H9 (cell line): ENCODE data around the gene RCN1. TPM values are rescaled to one million over a fixed set of nuclear protein-coding genes. Genes with fewer than 3 reads are reported as not detected.

ENCODE experiments used
- DNase-seq: peaks from one replicate; pipeline ENCODE4 v3.0.0-alpha.2; 2017
- H2AFZ ChIP-seq: one replicate; pipeline ENCODE4 v1.6.1; 2013; ENCODE audit warnings: mild to moderate bottlenecking, low read length, control low read depth, moderate library complexity
- H2AK5ac ChIP-seq: 2 replicates; pipeline ENCODE4 v1.6.1; 2013; ENCODE audit warnings: low read length, control low read depth, mixed read lengths; ENCODE audit not compliant: insufficient read length
- H2BK120ac ChIP-seq: one replicate; pipeline ENCODE4 v1.6.1; 2013; ENCODE audit warnings: low read depth, mild to moderate bottlenecking, low read length, control low read depth, inconsistent platforms; ENCODE audit not compliant: poor library complexity, severe bottlenecking
- H2BK12ac ChIP-seq: 2 replicates; pipeline ENCODE4 v1.6.1; 2013; ENCODE audit warnings: low read length, control low read depth, mixed read lengths, low read depth; ENCODE audit not compliant: insufficient read length
- H2BK15ac ChIP-seq: 2 replicates; pipeline ENCODE4 v1.6.1; 2013; ENCODE audit warnings: low read depth, low read length, control low read depth
- H2BK20ac ChIP-seq: one replicate; pipeline ENCODE4 v1.6.1; 2013; ENCODE audit warnings: low read depth, mild to moderate bottlenecking, low read length, control low read depth, inconsistent platforms; ENCODE audit not compliant: poor library complexity, severe bottlenecking
- H2BK5ac ChIP-seq: 2 replicates; pipeline ENCODE4 v1.6.1; 2013; ENCODE audit warnings: low read length, control low read depth, mixed read lengths; ENCODE audit not compliant: insufficient read length
- H3K14ac ChIP-seq: 2 replicates; pipeline ENCODE4 v1.6.1; 2013; ENCODE audit warnings: low read length, control low read depth; ENCODE audit not compliant: insufficient read depth
- H3K18ac ChIP-seq: 2 replicates; pipeline ENCODE4 v1.6.1; 2013; ENCODE audit warnings: low read depth, mild to moderate bottlenecking, mixed read lengths, low read length, control low read depth; ENCODE audit not compliant: insufficient read length
- H3K23ac ChIP-seq: 2 replicates; pipeline ENCODE4 v1.6.1; 2013; ENCODE audit warnings: low read length, control low read depth, mixed read lengths, low read depth; ENCODE audit not compliant: insufficient read length
- H3K23me2 ChIP-seq: 2 replicates; pipeline ENCODE4 v1.6.1; 2013; ENCODE audit warnings: low read depth, mild to moderate bottlenecking, mixed read lengths, low read length, control low read depth; ENCODE audit not compliant: insufficient read length, poor library complexity, severe bottlenecking
- H3K27ac ChIP-seq: 2 replicates; pipeline ENCODE4 v1.5.1; 2013; ENCODE audit warnings: low read length, control low read depth, mixed read lengths, low read depth; ENCODE audit not compliant: insufficient read length
- H3K27me3 ChIP-seq: 2 replicates; pipeline ENCODE4 v1.6.1; 2013; ENCODE audit warnings: low read length, control low read depth, inconsistent platforms; ENCODE audit not compliant: insufficient read depth
- H3K4ac ChIP-seq: 2 replicates; pipeline ENCODE4 v1.6.1; 2013; ENCODE audit warnings: low read depth, mild to moderate bottlenecking, control low read depth, inconsistent platforms, low read length, moderate library complexity
- H3K4me1 ChIP-seq: 2 replicates; pipeline ENCODE4 v1.6.1; 2013; ENCODE audit warnings: low read length, control low read depth, inconsistent platforms; ENCODE audit not compliant: insufficient read depth
- H3K4me2 ChIP-seq: 2 replicates; pipeline ENCODE4 v1.6.1; 2013; ENCODE audit warnings: low read length, control low read depth, mixed read lengths; ENCODE audit not compliant: insufficient read length, insufficient read depth
- H3K56ac ChIP-seq: 2 replicates; pipeline ENCODE4 v1.6.1; 2013; ENCODE audit warnings: low read depth, mild to moderate bottlenecking, mixed read lengths, low read length, control low read depth; ENCODE audit not compliant: insufficient read length
- H3K79me1 ChIP-seq: 2 replicates; pipeline ENCODE4 v1.6.1; 2013; ENCODE audit warnings: low read depth, mild to moderate bottlenecking, moderate library complexity, low read length, control low read depth, inconsistent platforms; ENCODE audit not compliant: insufficient read depth, poor library complexity, severe bottlenecking
- H3K79me2 ChIP-seq: 2 replicates; pipeline ENCODE4 v1.6.1; 2013; ENCODE audit warnings: low read length, control low read depth, inconsistent platforms; ENCODE audit not compliant: insufficient read depth
- H3K9ac ChIP-seq: 2 replicates; pipeline ENCODE4 v1.6.1; 2013; ENCODE audit warnings: low read length, control low read depth, mixed read lengths; ENCODE audit not compliant: insufficient read length; ENCODE audit errors: extremely low read depth
- H3K9me3 ChIP-seq: one replicate; pipeline ENCODE4 v1.6.1; 2013; ENCODE audit warnings: low read depth, low read length, inconsistent platforms; ENCODE audit not compliant: control insufficient read depth
- H3T11ph ChIP-seq: one replicate; pipeline ENCODE4 v1.6.1; 2013; ENCODE audit warnings: mild to moderate bottlenecking, low read length, control low read depth, inconsistent platforms
- H4K20me1 ChIP-seq: one replicate; pipeline ENCODE4 v1.6.1; 2013; ENCODE audit not compliant: control insufficient read depth, insufficient read length, insufficient read depth
- H4K5ac ChIP-seq: 2 replicates; pipeline ENCODE4 v1.6.1; 2013; ENCODE audit warnings: low read depth, mild to moderate bottlenecking, mixed read lengths, low read length, control low read depth; ENCODE audit not compliant: insufficient read length
- H4K8ac ChIP-seq: replicated peaks from 2 replicates; pipeline ENCODE4 v1.6.1; 2013; ENCODE audit warnings: low read length, control low read depth, mixed read lengths, low read depth; ENCODE audit not compliant: insufficient read length
- H4K91ac ChIP-seq: 2 replicates; pipeline ENCODE4 v1.6.1; 2013; ENCODE audit warnings: low read depth, mild to moderate bottlenecking, moderate library complexity, mixed read lengths, low read length, control low read depth; ENCODE audit not compliant: insufficient read length
- H3K27ac Mint-ChIP-seq, 3 experiments: 2 replicates in 2 of 3; 3 replicates in 1 of 3; pipeline ENCODE4 v1.8.0; 2020 to 2021; ENCODE audit warnings: mixed read lengths in 3 of 3, mild to moderate bottlenecking in 1 of 3, moderate library complexity in 1 of 3
- H3K27me3 Mint-ChIP-seq: 2 replicates; pipeline ENCODE4 v1.8.0; 2021; ENCODE audit warnings: low read depth, mild to moderate bottlenecking, moderate library complexity, mixed read lengths
- H3K36me3 Mint-ChIP-seq, 3 experiments: 2 replicates in 2 of 3; 3 replicates in 1 of 3; pipeline ENCODE4 v1.8.0; 2020 to 2021; ENCODE audit warnings: low read depth in 3 of 3, mixed read lengths in 3 of 3; ENCODE audit not compliant: insufficient read depth in 1 of 3
- H3K4me1 Mint-ChIP-seq, 2 experiments: 2 replicates each; pipeline ENCODE4 v1.8.0; 2020; ENCODE audit warnings: mixed read lengths in 2 of 2
- H3K4me3 Mint-ChIP-seq, 2 experiments: 2 replicates in 1 of 2; 3 replicates in 1 of 2; pipeline ENCODE4 v1.8.0; 2020 to 2021; ENCODE audit warnings: mild to moderate bottlenecking in 2 of 2, mixed read lengths in 2 of 2, moderate library complexity in 1 of 2
- H3K9me3 Mint-ChIP-seq, 2 experiments: 2 replicates in 1 of 2; 3 replicates in 1 of 2; pipeline ENCODE4 v1.8.0; 2020; ENCODE audit warnings: mild to moderate bottlenecking in 2 of 2, mixed read lengths in 2 of 2, moderate library complexity in 1 of 2
- total RNA-seq: library from RNA; stranded (reverse); gene quantifications from 2 replicates; pipeline ENCODE4 v1.2.1, GENCODE V29; 2021
- TF ChIP-seq, protein P1 (sequence below): fragments of 200-600 bp; sonication (generic); conservative IDR thresholded peaks from 3 replicates; pipeline ENCODE4 v1.8.0; 2021; ENCODE audit warnings: antibody characterized with exemption, mild to moderate bottlenecking

The RCN1 gene
- total RNA-seq, 1 experiment from 2014 or later, result 109 TPM

DNA sequence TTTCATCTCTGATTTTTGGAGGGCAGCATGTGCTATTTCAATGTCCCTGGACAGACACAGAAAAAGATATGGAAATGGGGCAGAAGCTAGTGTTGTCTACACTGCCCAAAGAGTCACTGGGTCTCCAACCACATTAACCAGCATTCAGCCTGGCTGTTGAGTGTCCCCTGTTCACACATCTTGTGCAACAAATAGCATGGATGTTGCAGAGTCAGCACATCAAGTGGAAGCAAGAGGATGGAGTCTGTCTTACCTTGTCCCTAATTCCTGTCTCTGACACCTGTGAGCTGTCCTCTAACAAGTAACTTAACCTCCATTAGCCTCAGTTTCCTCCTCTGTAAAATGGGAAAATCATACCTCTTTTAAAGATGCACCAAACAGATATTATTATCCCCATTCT lies 60.2 kb downstream of the RCN1 start:
- H3K14ac ChIP-seq, result no peak overlapping the region
- no peaks in the 10 kb centered on the region for H3K36me3 Mint-ChIP-seq

More for the DNA sequence above, 60.2 kb downstream of the RCN1 start:
- H2BK12ac ChIP-seq, result no peak overlapping the region
- H3K18ac ChIP-seq, result no peak overlapping the region
- Mint-ChIP-seq H3K9me3 (peaks cover 3 to 7% of the 10 kb centered on the region in 2 experiments; a peak in 2 of 5 replicates), H3K4me3 (no peak overlapping the region), H3K4me1 (peaks cover 2 to 10% of the 10 kb centered on the region in 2 experiments; a peak in 3 of 4 replicates), H3K27ac (no peak overlapping the region), H3K27me3 (peaks cover 14% of the 10 kb centered on the region)
- no peak overlapping the region for H3K56ac ChIP-seq
- H3K4ac ChIP-seq, result no peak overlapping the region
- no peak for DNase-seq
- H3K9ac ChIP-seq, result no peak overlapping the region
- no peaks in the 10 kb centered on the region for H3K9me3 ChIP-seq
- H2AFZ ChIP-seq, result no peak overlapping the region
- no peaks in the 10 kb centered on the region for H4K20me1 ChIP-seq
- no peak overlapping the region for H3T11ph ChIP-seq
- no peaks in the 10 kb centered on the region for H3K79me1 ChIP-seq
- H3K4me1 ChIP-seq, result no peaks in the 10 kb centered on the region
- no peaks in the 10 kb centered on the region for H3K79me2 ChIP-seq
- H3K23ac ChIP-seq, result no peak overlapping the region
- H4K91ac ChIP-seq, result no peak overlapping the region
- no peak overlapping the region for H2BK5ac ChIP-seq
- H2BK120ac ChIP-seq, result no peak overlapping the region
- no peak overlapping the region for H3K27ac ChIP-seq
- no peak overlapping the region for H2BK15ac ChIP-seq
- H3K4me2 ChIP-seq, result no peak overlapping the region
- H3K27me3 ChIP-seq, result no peaks in the 10 kb centered on the region
- TF ChIP-seq, protein P1, sequence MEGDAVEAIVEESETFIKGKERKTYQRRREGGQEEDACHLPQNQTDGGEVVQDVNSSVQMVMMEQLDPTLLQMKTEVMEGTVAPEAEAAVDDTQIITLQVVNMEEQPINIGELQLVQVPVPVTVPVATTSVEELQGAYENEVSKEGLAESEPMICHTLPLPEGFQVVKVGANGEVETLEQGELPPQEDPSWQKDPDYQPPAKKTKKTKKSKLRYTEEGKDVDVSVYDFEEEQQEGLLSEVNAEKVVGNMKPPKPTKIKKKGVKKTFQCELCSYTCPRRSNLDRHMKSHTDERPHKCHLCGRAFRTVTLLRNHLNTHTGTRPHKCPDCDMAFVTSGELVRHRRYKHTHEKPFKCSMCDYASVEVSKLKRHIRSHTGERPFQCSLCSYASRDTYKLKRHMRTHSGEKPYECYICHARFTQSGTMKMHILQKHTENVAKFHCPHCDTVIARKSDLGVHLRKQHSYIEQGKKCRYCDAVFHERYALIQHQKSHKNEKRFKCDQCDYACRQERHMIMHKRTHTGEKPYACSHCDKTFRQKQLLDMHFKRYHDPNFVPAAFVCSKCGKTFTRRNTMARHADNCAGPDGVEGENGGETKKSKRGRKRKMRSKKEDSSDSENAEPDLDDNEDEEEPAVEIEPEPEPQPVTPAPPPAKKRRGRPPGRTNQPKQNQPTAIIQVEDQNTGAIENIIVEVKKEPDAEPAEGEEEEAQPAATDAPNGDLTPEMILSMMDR, result no peak
- H3K23me2 ChIP-seq, result no peaks in the 10 kb centered on the region
- no peak overlapping the region for H4K5ac ChIP-seq
- H4K8ac ChIP-seq, result no peak overlapping the region
- no peak overlapping the region for H2AK5ac ChIP-seq
- H2BK20ac ChIP-seq, result no peak overlapping the region
